ENCODE results near the gene PRC1. TPM values are rescaled to one million over a fixed set of nuclear protein-coding genes. Genes with fewer than 3 reads are reported as not detected.

PRC1 gene, protein sequence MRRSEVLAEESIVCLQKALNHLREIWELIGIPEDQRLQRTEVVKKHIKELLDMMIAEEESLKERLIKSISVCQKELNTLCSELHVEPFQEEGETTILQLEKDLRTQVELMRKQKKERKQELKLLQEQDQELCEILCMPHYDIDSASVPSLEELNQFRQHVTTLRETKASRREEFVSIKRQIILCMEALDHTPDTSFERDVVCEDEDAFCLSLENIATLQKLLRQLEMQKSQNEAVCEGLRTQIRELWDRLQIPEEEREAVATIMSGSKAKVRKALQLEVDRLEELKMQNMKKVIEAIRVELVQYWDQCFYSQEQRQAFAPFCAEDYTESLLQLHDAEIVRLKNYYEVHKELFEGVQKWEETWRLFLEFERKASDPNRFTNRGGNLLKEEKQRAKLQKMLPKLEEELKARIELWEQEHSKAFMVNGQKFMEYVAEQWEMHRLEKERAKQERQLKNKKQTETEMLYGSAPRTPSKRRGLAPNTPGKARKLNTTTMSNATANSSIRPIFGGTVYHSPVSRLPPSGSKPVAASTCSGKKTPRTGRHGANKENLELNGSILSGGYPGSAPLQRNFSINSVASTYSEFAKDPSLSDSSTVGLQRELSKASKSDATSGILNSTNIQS
- total RNA-seq = 8.1 and 9.3 TPM in 2 replicates

DNA sequence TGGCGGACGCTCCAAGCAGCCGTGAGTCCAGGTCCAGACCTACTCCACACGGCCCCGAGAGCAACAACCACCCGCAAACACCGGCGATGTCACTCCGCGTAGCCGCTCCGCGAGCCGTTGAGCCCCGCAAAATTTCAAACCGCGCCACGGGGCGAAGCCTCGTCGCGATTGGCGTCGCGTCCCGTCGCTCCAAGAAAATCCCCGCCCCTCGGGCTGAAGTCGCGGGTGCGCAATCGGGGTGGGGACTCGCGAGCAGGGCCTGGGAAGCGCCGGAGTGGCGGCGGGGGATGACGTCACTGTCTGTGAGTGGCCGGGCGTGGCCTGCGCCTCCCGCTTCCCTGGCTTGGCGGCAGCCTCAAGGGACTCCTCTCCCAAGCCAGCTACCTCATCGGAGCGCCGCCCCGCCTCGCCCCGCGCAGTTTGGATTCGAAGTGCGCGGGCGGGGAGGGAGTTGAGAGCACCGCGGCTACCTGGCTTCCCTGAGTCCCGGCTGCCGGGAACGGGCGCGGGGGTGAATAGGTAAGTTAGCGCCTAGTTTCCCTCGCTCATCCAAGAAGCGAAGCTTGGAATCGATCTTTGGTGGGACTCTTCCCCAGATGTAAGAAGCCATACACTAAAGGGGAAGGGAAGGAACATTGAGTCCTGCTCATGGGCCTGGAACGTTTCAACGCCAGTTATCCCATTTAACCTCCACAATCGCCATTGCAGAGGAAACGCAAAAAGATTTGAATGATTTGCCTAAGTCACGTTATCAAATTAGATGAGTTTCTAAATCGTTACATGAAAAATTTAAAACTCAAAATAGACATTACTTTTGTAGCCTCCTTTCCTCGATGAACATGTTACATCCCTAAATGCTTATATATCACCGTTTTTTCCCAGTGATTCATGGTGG lies at the start of gene PRC1:
PRC1 (minus strand) TSS at position 119 of the 895 bp plus-strand sequence; CDS start at position 1, 118 bp downstream.
- DNase-seq (peak; percentile 95), ATAC-seq (ENCODE audit: low read depth) (peak; percentile 96)
- Mint-ChIP-seq H3K9me3 (no peaks in the 10 kb centered on the region), H3K4me1 (peaks cover 23% of the 10 kb centered on the region), H3K4me3 (peak within 1 kb of the TSS; percentile 99), H3K27ac (peak within 1 kb of the TSS; percentile 96), H3K36me3 (ENCODE audit: low read depth) (peaks cover 28% of the 10 kb centered on the region), H3K27me3 (no peaks in the 10 kb centered on the region)
- TF ChIP-seq, protein P1, sequence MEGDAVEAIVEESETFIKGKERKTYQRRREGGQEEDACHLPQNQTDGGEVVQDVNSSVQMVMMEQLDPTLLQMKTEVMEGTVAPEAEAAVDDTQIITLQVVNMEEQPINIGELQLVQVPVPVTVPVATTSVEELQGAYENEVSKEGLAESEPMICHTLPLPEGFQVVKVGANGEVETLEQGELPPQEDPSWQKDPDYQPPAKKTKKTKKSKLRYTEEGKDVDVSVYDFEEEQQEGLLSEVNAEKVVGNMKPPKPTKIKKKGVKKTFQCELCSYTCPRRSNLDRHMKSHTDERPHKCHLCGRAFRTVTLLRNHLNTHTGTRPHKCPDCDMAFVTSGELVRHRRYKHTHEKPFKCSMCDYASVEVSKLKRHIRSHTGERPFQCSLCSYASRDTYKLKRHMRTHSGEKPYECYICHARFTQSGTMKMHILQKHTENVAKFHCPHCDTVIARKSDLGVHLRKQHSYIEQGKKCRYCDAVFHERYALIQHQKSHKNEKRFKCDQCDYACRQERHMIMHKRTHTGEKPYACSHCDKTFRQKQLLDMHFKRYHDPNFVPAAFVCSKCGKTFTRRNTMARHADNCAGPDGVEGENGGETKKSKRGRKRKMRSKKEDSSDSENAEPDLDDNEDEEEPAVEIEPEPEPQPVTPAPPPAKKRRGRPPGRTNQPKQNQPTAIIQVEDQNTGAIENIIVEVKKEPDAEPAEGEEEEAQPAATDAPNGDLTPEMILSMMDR (IDR thresholded peaks at IDR 0.05) = no peak
- POLR2A ChIA-PET = interaction anchor here (0.9 to 1.9 kb wide), 4 partner anchors 13 to 60 kb away, joined by 3 to 4 read pairs (median 4); partner anchors contain the start of genes RCCD1, UNC45A and VPS33B
- intact Hi-C loops (cut with micrococcal nuclease) = loop anchor here (1.0 to 10.0 kb wide), 5 partner anchors 28 to 1660 kb away; partner anchors contain the start of genes BLM, POLG, RCCD1 and UNC45A
- CTCF ChIA-PET = no interaction called here

DNA sequence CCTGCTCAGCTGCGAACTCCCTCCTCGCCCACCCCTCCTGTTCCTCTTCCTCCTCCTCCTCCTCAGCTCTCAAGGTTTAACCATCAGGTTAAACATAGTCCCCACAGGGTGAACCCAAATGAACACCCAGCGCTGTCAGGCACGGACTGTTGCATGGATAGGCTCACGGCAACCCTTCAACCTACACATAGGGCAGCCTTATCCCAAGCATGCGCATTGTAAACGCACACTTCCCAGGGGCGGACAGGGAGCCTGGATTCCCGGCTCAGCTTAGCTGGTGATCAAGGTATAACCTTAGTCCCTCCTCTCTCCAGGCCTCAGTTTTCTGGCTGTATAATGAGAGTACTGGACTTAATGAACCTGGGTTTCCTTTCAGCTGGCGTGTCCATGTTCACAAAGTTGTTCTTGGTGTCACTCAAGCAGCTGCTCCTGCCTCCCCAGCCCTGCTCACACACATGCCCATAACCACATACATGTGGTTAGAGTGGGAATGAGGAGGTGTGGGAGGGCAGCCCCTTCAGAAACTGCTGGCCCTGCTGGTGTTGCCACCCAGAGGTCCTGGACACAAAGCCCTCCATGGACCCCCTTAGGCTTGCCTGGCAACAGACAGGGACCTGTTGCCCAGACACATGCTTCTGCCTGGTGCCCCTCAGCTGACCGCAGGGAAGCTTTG lies 49.0 kb upstream of the PRC1 start:
- CTCF ChIA-PET = no interaction called here
- POLR2A ChIA-PET = no interaction called here
- Mint-ChIP-seq H3K27ac (no peak overlapping the region), H3K4me3 (no peak overlapping the region), H3K4me1 (peaks cover 15% of the 10 kb centered on the region), H3K9me3 (no peaks in the 10 kb centered on the region), H3K27me3 (peaks cover 6% of the 10 kb centered on the region), H3K36me3 (ENCODE audit: low read depth) (no peaks in the 10 kb centered on the region)
- no peak for ATAC-seq (ENCODE audit: low read depth)
- intact Hi-C loops (cut with micrococcal nuclease) = no loop called here
- TF ChIP-seq, protein P1 (IDR thresholded peaks at IDR 0.05) = no peak
- DNase-seq = no peak

DNA sequence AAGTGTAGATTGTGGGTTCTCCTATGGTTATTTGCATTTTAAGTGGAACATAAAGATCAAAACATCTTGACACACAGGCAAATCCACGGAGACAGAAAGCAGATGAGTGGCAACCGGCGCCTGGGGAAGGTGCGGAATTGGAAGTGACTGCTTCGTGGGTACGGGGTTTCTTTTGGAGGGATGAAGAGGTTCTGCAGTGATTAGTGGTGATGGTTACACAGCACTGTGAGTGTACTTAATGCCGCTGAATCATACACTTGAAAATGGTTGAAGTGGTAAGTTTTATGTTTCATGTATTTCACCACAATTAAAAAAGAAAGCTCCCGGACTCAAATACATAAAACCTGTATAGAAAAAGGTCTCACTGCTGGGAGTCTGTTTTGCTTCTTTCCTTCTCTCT lies 46.5 kb upstream of the PRC1 start:
- H3K36me3 Mint-ChIP-seq (ENCODE audit: low read depth) = no peaks in the 10 kb centered on the region
- no peaks in the 10 kb centered on the region for H3K9me3 Mint-ChIP-seq
- DNase-seq = no peak
- POLR2A ChIA-PET = no interaction called here
- H3K4me3 Mint-ChIP-seq = no peak overlapping the region
- H3K27me3 Mint-ChIP-seq = peaks cover 9% of the 10 kb centered on the region
- H3K4me1 Mint-ChIP-seq = no peaks in the 10 kb centered on the region
- TF ChIP-seq, protein P1 (IDR thresholded peaks at IDR 0.05) = no peak
- intact Hi-C loops (cut with micrococcal nuclease) = no loop called here
- no peak overlapping the region for H3K27ac Mint-ChIP-seq
- no peak for ATAC-seq (ENCODE audit: low read depth)
- CTCF ChIA-PET = interaction anchor here (1.1 to 1.7 kb wide), 2 partner anchors 10 to 84 kb away, joined by 3 to 5 read pairs; no protein-coding TSS in a partner anchor

DNA sequence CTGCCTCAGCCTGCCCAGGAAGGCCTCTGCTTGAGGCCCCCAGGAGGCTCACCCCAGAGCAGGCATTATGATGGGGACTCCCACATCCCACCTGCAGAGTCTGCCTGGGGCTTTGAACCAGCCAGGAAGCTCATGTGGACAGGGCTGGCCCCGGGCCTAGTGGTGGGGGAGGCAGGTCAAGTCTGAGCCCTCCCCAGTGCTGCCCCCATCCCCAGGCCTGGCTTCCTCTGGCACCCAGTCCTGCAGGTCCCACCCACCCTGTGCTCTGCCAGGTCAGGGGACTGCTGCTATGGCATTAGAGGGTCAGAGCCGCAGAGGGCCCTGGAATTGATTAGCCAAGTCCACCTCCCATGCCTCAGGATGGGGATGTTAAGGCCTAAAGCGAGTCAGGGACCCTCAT lies 45.7 kb upstream of the PRC1 start:
- Mint-ChIP-seq H3K9me3 (no peaks in the 10 kb centered on the region), H3K4me1 (no peaks in the 10 kb centered on the region), H3K27me3 (peaks cover 9% of the 10 kb centered on the region), H3K27ac (no peak overlapping the region), H3K4me3 (no peak overlapping the region), H3K36me3 (ENCODE audit: low read depth) (no peaks in the 10 kb centered on the region)
- intact Hi-C loops (cut with micrococcal nuclease) = no loop called here
- no peak for ATAC-seq (ENCODE audit: low read depth)
- ChIA-PET POLR2A (no interaction called here), CTCF (interaction anchor here (1.1 to 1.7 kb wide), 2 partner anchors 9 to 84 kb away, joined by 3 to 5 read pairs; no protein-coding TSS in a partner anchor)
- DNase-seq = no peak
- TF ChIP-seq, protein P1 (IDR thresholded peaks at IDR 0.05) = no peak

Measured in activated B cell treated with CpG ODN at 0.5 μM for 24 hours (primary cell).